Fibroblast of lung (primary cell): ENCODE results near the gene MIEF1.

Source experiments
- EZH2 ChIP-seq: IDR thresholded peaks from 2 replicates; pipeline ENCODE4 v1.5.1; 2012; ENCODE audit warnings: low read length, control low read depth, mild to moderate bottlenecking; ENCODE audit errors: missing control alignments
- TF ChIP-seq, protein P1 (sequence below), 2 donors: IDR thresholded peaks in 1 of 2; conservative IDR thresholded peaks in 1 of 2; 1 replicate in 1 of 2; 2 replicates in 1 of 2; pipeline ENCODE4 v1.5.1; 2011 to 2012; ENCODE audit warnings: low read length in 2 of 2, control low read depth in 1 of 2, inconsistent platforms in 1 of 2, low read depth in 1 of 2, mild to moderate bottlenecking in 1 of 2

DNA sequence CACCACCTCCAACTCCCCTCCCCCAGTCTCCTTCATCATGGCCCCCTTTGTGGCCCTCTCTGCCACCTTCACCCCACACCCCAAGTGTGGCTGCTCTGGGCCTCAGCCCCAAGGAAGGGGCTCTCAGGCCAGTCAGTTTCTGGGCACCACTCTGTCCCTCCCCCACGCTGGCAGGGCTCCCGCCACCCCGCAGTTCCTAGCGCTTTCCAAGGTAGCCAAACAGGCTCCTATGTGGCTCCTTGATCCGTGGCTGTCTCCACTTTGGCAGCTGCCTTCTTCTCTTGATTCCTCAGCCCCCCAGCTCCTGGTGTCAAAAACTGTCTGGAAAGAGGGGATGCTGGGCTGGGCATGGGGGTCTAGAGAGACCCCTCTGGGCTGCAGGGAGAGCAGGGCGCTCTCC, 58.0 kb downstream of the MIEF1 start:
- TF ChIP-seq, protein P1, sequence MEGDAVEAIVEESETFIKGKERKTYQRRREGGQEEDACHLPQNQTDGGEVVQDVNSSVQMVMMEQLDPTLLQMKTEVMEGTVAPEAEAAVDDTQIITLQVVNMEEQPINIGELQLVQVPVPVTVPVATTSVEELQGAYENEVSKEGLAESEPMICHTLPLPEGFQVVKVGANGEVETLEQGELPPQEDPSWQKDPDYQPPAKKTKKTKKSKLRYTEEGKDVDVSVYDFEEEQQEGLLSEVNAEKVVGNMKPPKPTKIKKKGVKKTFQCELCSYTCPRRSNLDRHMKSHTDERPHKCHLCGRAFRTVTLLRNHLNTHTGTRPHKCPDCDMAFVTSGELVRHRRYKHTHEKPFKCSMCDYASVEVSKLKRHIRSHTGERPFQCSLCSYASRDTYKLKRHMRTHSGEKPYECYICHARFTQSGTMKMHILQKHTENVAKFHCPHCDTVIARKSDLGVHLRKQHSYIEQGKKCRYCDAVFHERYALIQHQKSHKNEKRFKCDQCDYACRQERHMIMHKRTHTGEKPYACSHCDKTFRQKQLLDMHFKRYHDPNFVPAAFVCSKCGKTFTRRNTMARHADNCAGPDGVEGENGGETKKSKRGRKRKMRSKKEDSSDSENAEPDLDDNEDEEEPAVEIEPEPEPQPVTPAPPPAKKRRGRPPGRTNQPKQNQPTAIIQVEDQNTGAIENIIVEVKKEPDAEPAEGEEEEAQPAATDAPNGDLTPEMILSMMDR (conservative IDR thresholded peaks at IDR 0.05 in 1 of 2, IDR thresholded peaks at IDR 0.05 in 1 of 2; ENCODE audit: low read depth in 1 of 2, low read length in 2 of 2): no peak
- TF ChIP-seq EZH2: no peak
